Renal pelvis (tissue), 4 donors: ENCODE results near the gene SHISA6. TPM values are rescaled to one million over a fixed set of nuclear protein-coding genes. Genes with fewer than 3 reads are reported as not detected.

ENCODE experiments used
- DNase-seq: peaks from one replicate; pipeline ENCODE4 v3.0.0-alpha.2; 2013
- polyA plus RNA-seq, 3 donors: library from polyadenylated mRNA; unstranded; fragments of 120-200 nt; gene quantifications; one replicate each; pipeline ENCODE4 v1.2.1, GENCODE V29; 2013; ENCODE audit not compliant: insufficient read length in 3 of 3

The SHISA6 gene
- polyA plus RNA-seq, 3 donors = 1.7 to 2.0 (median 1.9) TPM

DNA sequence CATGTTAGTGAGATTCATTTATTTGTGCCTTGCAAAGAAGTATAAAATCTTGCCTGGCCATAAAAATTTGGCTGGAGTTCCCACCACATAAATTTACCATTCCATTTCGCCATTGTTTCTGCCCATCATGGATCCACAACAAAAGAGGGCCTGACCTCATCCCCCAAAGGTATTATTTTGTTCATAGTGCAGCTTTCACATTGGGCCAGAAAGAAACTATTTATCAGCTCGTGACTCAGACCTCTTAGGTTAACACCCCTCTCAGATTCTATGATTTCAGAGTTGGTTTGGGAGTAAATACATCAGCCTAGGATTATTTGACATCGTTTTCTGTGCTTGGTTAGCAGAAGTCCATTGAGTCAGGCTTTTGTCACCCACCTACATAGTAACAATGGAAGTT is 108.1 kb downstream of the SHISA6 start:
- DNase-seq = no peak

GRCh38 chr17:11351479-11351878 is 110.5 kb downstream of the SHISA6 start:
- no peak for DNase-seq

DNA sequence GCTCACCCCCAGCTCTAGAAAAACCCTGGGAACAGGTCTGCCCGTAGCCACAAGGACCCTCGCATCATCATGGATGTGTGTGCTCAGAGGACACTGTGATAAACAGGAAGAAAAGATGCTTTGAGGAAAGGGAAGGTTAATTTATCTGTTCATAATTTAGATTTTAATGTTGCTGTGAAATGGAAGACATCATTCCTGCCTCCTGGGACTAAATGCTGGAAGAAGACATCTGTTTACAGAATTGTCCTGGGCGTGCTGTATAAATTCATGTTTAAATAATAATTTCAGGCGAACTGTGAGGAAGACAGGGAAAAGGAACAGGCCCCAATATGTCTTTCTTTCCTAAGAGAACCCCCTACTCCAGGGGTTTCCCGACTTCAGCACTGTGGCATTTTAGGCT is 112.6 kb downstream of the SHISA6 start:
- DNase-seq = no peak

DNA sequence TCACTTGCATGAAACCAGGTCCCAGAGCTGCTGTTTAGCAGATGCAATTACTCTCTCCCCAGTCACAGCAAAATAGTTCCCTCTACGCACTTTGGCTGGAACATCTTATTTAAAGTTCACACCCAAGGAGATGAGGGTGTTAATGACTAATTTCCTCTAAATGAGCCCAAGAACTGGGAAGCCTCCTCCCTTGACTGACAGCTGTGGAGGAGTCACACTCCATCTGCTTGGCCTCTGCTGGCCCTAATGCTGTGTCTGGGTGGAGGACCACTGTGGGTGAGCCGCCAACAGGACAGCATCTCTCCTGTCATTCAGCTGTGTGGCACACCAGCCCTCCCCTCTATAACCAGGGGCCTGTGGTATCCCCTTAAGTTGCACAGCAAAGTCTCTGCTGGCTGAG is 115.4 kb downstream of the SHISA6 start:
- DNase-seq = no peak

- DNase-seq = no peak
These were observed 122.6 kb downstream of the SHISA6 start for GRCh38 chr17:11363565-11364117.

- DNase-seq = no peak
These were observed 125.3 kb downstream of the SHISA6 start for GRCh38 chr17:11366272-11366850.

DNA sequence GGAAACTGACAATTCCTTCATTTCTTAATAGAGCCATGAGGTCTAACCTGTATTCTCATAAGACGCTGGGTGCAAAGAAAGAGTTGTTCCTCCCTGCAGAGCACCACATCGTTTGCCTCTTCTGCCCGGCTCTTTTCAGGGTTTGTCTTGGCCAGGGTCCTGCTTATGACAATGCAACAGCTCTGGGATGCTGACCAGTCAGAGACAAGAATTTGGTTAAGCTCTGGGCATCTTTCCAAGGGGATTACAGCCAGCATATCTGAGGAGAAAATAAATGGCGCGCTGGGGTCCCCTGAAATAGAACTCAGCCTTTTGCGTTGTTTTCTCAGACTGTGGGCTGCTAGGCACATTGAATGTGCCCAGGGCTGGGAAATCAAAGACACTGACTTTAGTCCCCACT is 128.6 kb downstream of the SHISA6 start:
- no peak for DNase-seq

GRCh38 chr17:11372692-11373091 is 131.7 kb downstream of the SHISA6 start:
- no peak for DNase-seq

- DNase-seq = no peak
These were observed 137.5 kb downstream of the SHISA6 start for GRCh38 chr17:11378506-11378905.

DNA sequence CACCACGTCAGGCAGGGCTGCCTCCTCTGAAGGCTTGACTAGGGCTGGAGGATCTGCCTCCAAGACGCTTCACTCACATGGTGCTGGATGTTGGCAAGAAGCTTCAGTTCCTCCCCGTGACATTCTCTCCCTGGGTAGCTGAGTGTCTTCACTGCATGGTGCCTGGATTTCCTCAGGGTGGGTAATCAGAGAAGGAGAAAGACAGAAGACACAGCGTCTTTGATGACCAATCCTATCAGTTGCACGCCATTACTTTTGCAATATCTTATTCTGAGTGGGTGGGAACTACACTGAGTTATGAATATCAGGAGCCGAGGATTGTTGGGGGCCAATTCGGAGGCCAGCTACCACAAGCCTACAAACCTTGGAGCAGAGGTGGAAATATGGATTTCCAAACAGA is 139.7 kb downstream of the SHISA6 start:
- no peak for DNase-seq

GRCh38 chr17:11383157-11383556 is 142.1 kb downstream of the SHISA6 start:
- no peak for DNase-seq

GRCh38 chr17:11384131-11384530 is 143.1 kb downstream of the SHISA6 start:
- no peak for DNase-seq

GRCh38 chr17:11387610-11388009 is 146.6 kb downstream of the SHISA6 start:
- no peak for DNase-seq

DNA sequence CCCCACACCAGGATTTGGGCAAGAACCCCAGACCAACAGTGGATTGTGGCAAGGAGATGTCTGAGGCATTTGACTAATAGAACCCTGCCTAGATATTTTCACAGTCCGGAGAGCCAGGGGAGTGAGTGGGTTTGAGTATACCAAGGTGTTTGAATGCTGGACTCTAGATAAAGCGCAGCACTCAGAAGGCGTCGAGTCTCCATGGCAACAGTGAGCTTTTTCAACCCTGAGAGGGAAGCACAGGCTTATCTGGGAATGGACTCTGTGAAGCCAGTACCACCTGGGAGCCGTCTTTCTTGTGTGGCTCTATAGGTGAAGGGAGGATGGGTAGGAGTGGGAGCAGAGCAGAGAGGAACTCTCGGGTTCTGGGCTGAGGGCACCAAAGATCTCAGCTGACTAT is 147.0 kb downstream of the SHISA6 start:
- no peak for DNase-seq

GRCh38 chr17:11389583-11389982 is 148.6 kb downstream of the SHISA6 start:
- no peak for DNase-seq

GRCh38 chr17:11391134-11391533 is 150.1 kb downstream of the SHISA6 start:
- DNase-seq = no peak

DNA sequence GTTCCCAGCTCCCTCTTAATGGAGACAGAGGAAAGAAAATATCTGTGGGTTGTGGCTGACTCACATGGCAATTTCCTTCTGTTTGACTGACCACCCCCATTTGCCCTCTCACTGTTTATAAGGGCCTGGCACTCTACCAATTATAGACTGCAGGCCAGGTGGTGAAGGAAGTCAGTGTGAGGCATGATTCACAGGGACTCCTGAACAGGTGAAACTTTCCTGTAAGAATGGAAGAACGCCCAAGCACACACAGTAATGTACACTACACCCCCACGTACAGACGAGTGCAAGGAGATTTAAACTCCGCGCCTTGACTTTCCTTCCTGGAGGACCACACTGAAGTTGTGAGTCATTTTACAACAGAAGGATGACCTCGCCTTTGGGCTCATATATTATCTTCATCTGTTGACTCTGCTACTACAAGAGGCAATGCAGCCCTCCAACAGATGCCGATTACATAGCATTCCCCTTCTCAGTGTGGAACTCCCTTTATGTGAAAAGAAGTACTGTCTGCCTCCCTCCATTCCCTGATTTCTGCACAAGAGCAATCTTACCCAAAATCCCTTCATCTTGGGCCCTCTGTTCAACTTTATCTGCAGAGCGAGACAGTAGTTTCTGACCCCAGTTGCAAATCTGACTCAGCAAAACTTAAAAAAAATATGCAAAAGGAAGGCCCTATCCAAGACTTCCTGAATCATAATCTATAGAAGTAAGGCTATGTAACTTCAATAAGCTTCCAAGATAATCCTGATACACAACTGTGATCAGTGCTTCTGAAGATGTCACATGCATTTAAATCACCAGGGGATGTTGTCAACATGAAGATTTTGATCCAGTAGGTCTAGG is 163.6 kb downstream of the SHISA6 start:
- DNase-seq = no peak

DNA sequence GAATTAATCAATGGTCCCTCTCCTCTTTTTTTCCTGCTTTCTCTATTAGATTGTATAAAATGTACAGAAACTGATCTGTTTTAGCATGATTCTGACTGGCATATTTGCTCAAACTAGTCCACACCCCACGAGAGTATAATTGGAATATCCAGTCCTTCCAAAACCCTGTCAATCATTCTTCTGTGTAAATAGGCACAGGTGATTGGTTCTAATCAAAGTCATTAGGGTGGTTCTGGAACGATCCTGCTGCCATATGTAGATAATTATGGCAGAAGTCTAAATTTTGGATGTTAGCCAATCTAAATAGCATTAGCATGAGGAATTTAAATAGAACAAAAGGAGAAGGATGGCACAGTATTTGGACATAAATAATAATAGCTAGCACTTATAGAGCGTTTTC is 165.7 kb downstream of the SHISA6 start:
- DNase-seq = no peak

- DNase-seq = no peak
These were observed 171.6 kb downstream of the SHISA6 start for GRCh38 chr17:11412654-11413053.

- no peak for DNase-seq
These were observed 177.3 kb downstream of the SHISA6 start for GRCh38 chr17:11418342-11418741.

DNA sequence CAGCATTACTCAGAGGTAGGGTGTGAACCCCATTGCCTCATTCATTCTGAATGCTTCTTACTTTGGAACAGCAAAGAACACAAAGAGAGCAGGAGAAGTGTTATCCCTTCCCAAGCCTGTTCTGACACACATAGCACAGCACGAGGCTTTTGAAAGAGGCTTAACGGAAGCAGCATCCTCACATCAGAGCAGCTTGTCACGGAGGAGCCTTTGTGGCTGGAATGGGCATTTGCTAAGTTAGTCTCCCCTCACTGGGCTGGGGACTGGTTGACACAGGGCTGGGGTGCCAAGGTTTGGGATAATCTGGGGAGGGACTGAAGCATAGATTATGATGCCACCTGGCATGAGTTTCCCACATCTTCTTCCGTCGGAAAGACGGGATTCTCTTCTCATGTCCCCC is 189.7 kb downstream of the SHISA6 start:
- no peak for DNase-seq

DNA sequence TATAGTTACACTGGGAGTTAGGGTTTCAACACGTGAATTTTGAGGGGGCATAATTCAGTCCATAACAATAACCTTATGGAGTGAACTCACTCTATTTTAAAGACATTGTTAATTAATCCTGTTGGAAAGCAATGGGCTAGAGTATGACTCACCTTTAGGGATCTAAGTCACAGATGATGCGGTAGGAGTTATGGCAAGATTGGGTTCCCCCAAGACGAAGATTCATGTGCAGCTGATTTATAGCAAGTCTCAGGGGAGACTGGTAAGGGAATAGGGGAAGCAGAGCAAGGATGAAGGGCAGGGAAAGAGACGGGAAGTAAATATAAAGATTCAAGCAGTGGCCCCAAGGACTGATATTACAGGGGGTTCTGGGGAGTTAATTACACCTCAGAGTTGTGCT is 197.7 kb downstream of the SHISA6 start:
- no peak for DNase-seq

DNA sequence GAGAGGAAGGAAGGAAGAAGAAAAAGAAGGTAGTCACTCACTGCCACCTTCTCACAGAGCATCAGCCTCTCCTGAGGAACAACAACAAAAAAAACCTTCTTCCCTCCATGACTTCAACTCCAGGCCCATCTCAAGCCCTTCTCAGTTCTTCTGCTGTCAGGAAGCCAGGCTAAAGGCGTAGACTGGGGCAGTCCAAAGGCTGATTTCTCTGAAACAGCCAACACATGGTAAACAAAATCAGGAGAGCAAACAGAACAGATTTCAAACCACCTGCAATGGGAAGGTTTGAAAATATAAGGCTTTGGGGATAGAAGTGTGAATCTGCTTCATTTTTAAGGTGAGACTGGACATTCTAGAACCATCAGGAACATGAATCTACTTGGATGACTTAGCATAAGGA is 200.0 kb downstream of the SHISA6 start:
- no peak for DNase-seq

GRCh38 chr17:11446316-11446715 is 205.3 kb downstream of the SHISA6 start:
- no peak for DNase-seq
